Left lung (tissue), 10 donors: ENCODE results near the gene SLC9A3. TPM values are rescaled to one million over a fixed set of nuclear protein-coding genes. Genes with fewer than 3 reads are reported as not detected.
A peak's percentile ranks its signal among the peaks of the same experiment; 100 is the strongest.
"Not testable (repeated sequence)": the region's sequence is repeated elsewhere in the genome, so short reads cannot be mapped to it uniquely, and the experiment has no call there.

Experiments used
- ATAC-seq: fragments of 200-7000 bp; cut with Tn5 transposase; one replicate; pipeline ENCODE4 v1.9.1; 2020; ENCODE audit warnings: moderate library complexity
- DNase-seq, 4 donors: peaks; one replicate each; pipeline ENCODE4 v3.0.0-alpha.2; 2013 to 2020
- H3K27ac ChIP-seq, 2 donors: fragments of 200-600 bp; sonication (generic) in 1 of 2; one replicate each; pipeline versions ENCODE4 v1.5.0 to v1.8.0; 2020 to 2021
- H3K27me3 ChIP-seq, 2 donors: fragments of 200-600 bp; sonication (generic) in 1 of 2; one replicate each; pipeline versions ENCODE4 v1.5.0 to v1.8.0; 2020 to 2021
- H3K36me3 ChIP-seq, 2 donors: fragments of 200-600 bp; sonication (generic) in 1 of 2; one replicate each; pipeline versions ENCODE4 v1.5.0 to v1.8.0; 2020 to 2021
- H3K4me1 ChIP-seq, 2 donors: fragments of 200-600 bp; one replicate each; pipeline ENCODE4 v1.8.0; 2021
- H3K4me3 ChIP-seq, 2 donors: fragments of 200-600 bp; sonication (generic) in 1 of 2; one replicate each; pipeline versions ENCODE4 v1.5.0 to v1.8.0; 2020 to 2021; ENCODE audit warnings: mild to moderate bottlenecking in 1 of 2
- H3K9me3 ChIP-seq, 2 donors: fragments of 200-600 bp; sonication (generic) in 1 of 2; one replicate each; pipeline versions ENCODE4 v1.5.0 to v1.8.0; 2020 to 2021
- intact Hi-C, 2 donors: fragments of 100-400 bp; cut with DNase I; formaldehyde crosslinking; loops; one replicate each; pipeline versions ENCODE4 v1.11.2 to v1.14.2; 2022
- polyA plus RNA-seq, 6 donors: library from polyadenylated mRNA; unstranded; fragments of 120-200 nt; gene quantifications; one replicate each; pipeline ENCODE4 v1.2.1, GENCODE V29; 2013; ENCODE audit not compliant: insufficient read length in 6 of 6
- total RNA-seq, 2 donors: library from RNA; stranded (reverse); fragmentation: NEBNext Ultra II Directional; extraction: Animal tissue kit (Norgen Biotek cat#: 25700); gene quantifications; one replicate each; pipeline ENCODE4 v1.2.1, GENCODE V29; 2021
- TF ChIP-seq, protein P1 (sequence below), 2 donors: fragments of 200-600 bp; sonication (generic) in 1 of 2; IDR thresholded peaks; one replicate each; pipeline versions ENCODE4 v1.5.0 to v1.8.0; 2021; ENCODE audit warnings: antibody characterized with exemption in 2 of 2
- donor health status: DM: no; HTN: yes; CAD: no.
- donor health status: DM: no; HTN: no; CAD: no.

SLC9A3 gene
- total and polyA plus RNA-seq, 8 donors: 0.99 to 4.3 (median 2.9) TPM

DNA sequence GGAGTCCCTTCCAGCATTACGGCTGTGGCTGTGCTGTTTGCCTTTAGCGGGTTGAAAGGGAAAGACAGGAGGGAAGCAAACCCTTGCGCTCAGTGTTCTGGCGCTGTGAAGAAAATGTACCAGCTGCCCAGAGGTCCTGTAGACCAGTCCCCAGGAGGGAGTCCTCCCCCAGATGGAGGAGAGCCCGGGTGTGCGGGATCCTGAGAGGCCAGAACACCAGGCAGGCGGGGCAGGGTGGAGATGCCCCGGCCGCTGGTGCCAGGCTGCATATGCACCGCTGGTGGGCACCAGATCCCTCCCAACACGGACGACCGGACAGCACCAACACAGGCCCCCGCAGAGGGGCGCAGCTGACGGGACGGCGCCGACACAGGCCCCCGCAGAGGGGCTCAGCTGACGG lies 37.2 kb upstream of the SLC9A3 start:
- Histone ChIP-seq H3K4me1 (no peaks in the 10 kb centered on the region), H3K27ac (no peak overlapping the region), H3K27me3 (peaks cover 17 to 63% of the 10 kb centered on the region in 2 donors), H3K4me3 (no peak overlapping the region), H3K36me3 (no peaks in the 10 kb centered on the region), H3K9me3 (no peaks in the 10 kb centered on the region)
- ATAC-seq (no peak), DNase-seq (peak in 1 of 4 donors; percentile 44)
- TF ChIP-seq, protein P1, sequence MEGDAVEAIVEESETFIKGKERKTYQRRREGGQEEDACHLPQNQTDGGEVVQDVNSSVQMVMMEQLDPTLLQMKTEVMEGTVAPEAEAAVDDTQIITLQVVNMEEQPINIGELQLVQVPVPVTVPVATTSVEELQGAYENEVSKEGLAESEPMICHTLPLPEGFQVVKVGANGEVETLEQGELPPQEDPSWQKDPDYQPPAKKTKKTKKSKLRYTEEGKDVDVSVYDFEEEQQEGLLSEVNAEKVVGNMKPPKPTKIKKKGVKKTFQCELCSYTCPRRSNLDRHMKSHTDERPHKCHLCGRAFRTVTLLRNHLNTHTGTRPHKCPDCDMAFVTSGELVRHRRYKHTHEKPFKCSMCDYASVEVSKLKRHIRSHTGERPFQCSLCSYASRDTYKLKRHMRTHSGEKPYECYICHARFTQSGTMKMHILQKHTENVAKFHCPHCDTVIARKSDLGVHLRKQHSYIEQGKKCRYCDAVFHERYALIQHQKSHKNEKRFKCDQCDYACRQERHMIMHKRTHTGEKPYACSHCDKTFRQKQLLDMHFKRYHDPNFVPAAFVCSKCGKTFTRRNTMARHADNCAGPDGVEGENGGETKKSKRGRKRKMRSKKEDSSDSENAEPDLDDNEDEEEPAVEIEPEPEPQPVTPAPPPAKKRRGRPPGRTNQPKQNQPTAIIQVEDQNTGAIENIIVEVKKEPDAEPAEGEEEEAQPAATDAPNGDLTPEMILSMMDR (IDR thresholded peaks at IDR 0.05): no peak
- intact Hi-C loops: no loop called here

DNA sequence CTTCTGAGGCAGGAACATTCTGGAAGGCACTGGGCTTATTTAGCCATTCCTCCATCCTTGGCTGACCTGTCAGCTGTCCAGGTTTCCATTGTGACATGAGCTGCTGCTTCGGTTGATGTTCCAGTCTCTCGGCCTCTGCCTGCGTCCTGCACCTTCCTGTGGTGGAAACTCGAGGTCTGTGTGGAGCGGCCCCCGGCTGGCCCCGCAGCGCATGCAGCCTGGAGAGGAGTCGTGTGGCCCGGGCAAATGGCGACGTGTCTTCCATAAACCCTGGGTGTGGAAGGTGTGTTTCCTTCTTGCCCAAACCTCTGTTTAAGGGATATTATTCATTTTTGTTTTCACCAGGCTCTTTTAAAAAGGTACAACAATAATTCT lies 36.5 kb upstream of the SLC9A3 start:
- Histone ChIP-seq H3K4me3 (no peak overlapping the region), H3K4me1 (no peaks in the 10 kb centered on the region), H3K9me3 (no peaks in the 10 kb centered on the region), H3K36me3 (no peaks in the 10 kb centered on the region), H3K27me3 (peaks cover 14 to 62% of the 10 kb centered on the region in 2 donors), H3K27ac (no peak overlapping the region)
- ATAC-seq (no peak), DNase-seq (no peak)
- intact Hi-C loops: no loop called here
- TF ChIP-seq, protein P1 (IDR thresholded peaks at IDR 0.05): no peak

- Histone ChIP-seq H3K27ac (no peak overlapping the region), H3K4me3 (no peak overlapping the region), H3K9me3 (no peaks in the 10 kb centered on the region), H3K4me1 (no peaks in the 10 kb centered on the region), H3K27me3 (peaks cover 14 to 48% of the 10 kb centered on the region in 2 donors), H3K36me3 (no peaks in the 10 kb centered on the region)
- TF ChIP-seq, protein P1 (IDR thresholded peaks at IDR 0.05): no peak
- intact Hi-C loops: no loop called here
- no peak for DNase-seq
- no peak for ATAC-seq
Measured at GRCh38 chr5:558871-559503, 34.7 kb upstream of the SLC9A3 start.

DNA sequence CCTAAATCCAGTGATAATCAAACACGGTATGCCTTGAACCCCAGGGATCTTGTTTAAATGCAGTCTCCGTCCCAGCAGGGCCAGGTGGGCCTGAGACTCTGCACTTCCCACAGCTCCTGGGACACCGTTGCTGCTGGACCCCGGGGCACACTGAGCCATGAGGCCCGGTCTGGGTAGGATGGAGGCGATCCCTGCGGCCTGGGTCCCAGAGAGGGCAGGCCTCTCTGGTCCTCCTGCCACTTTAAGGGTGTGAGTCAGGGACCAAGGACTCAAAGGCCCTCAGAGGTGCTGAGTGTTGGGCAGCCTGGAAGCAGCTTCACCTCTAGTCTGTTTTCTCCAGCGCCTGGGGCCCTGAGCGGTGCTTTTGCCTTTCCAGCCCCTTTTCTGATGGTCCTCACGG lies 34.1 kb upstream of the SLC9A3 start:
- DNase-seq (no peak), ATAC-seq (no peak)
- H3K36me3 ChIP-seq: no peaks in the 10 kb centered on the region
- H3K4me3 ChIP-seq: no peak overlapping the region
- H3K9me3 ChIP-seq: no peaks in the 10 kb centered on the region
- H3K4me1 ChIP-seq: no peaks in the 10 kb centered on the region
- TF ChIP-seq, protein P1 (IDR thresholded peaks at IDR 0.05): no peak
- H3K27me3 ChIP-seq: peaks cover 14 to 46% of the 10 kb centered on the region in 2 donors
- intact Hi-C loops: no loop called here
- H3K27ac ChIP-seq: no peak overlapping the region

GRCh38 chr5:557917-558316 lies 33.7 kb upstream of the SLC9A3 start:
- H3K36me3 ChIP-seq, H3K9me3 ChIP-seq, DNase-seq, H3K4me1 ChIP-seq, H3K4me3 ChIP-seq, intact Hi-C loops, H3K27ac ChIP-seq, ATAC-seq: not testable (repeated sequence)
- H3K27me3 ChIP-seq: peaks cover 14 to 46% of the 10 kb centered on the region in 2 donors

DNA sequence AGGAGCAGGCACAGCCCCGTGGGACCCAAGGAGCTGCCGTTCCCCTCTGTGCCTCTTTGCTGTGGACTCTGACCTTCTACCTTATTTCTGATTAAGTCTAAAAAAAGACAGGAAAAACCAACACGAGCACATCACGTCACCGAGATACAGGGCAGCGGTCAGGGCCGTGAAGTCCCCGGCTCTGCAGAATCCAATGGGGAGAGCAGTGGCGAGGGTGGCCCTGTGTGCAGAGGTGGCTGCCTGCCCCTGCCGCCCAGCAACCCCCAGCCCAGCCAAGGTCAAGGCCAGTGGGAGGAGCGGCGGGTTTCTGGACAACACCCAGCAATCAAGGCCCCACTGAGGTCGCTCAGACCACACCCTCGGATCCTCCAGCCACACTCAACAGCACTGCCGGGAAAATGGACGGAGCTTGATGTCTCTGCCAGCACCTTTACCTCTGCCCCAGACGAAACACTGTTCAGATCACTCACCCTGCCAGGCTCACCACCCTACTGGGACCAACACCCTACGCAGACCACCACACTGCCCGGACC lies 32.7 kb upstream of the SLC9A3 start:
- intact Hi-C loops: no loop called here
- Histone ChIP-seq H3K4me3 (no peak overlapping the region), H3K4me1 (no peaks in the 10 kb centered on the region), H3K36me3 (no peaks in the 10 kb centered on the region), H3K27ac (no peak overlapping the region), H3K9me3 (no peaks in the 10 kb centered on the region), H3K27me3 (peaks cover 14 to 46% of the 10 kb centered on the region in 2 donors)
- no peak for DNase-seq
- no peak for ATAC-seq
- TF ChIP-seq, protein P1 (IDR thresholded peaks at IDR 0.05): no peak
